Daoy (cell line): ENCODE data around the gene KLHL40. TPM values are rescaled to one million over a fixed set of nuclear protein-coding genes. Genes with fewer than 3 reads are reported as not detected.

Source experiments
- DNase-seq: peaks from one replicate; pipeline ENCODE4 v3.0.0-alpha.2; 2015; ENCODE audit warnings: low read depth
- total RNA-seq: library from RNA; depleted of rRNA; stranded (reverse); fragments of >200 nt; shearing (Covaris generic); gene quantifications from 2 replicates; pipeline ENCODE4 v1.2.3, GENCODE V29; 2014; rRNA removed

KLHL40 gene, protein sequence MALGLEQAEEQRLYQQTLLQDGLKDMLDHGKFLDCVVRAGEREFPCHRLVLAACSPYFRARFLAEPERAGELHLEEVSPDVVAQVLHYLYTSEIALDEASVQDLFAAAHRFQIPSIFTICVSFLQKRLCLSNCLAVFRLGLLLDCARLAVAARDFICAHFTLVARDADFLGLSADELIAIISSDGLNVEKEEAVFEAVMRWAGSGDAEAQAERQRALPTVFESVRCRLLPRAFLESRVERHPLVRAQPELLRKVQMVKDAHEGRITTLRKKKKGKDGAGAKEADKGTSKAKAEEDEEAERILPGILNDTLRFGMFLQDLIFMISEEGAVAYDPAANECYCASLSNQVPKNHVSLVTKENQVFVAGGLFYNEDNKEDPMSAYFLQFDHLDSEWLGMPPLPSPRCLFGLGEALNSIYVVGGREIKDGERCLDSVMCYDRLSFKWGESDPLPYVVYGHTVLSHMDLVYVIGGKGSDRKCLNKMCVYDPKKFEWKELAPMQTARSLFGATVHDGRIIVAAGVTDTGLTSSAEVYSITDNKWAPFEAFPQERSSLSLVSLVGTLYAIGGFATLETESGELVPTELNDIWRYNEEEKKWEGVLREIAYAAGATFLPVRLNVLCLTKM
- not detected in 2 replicates for total RNA-seq

DNA sequence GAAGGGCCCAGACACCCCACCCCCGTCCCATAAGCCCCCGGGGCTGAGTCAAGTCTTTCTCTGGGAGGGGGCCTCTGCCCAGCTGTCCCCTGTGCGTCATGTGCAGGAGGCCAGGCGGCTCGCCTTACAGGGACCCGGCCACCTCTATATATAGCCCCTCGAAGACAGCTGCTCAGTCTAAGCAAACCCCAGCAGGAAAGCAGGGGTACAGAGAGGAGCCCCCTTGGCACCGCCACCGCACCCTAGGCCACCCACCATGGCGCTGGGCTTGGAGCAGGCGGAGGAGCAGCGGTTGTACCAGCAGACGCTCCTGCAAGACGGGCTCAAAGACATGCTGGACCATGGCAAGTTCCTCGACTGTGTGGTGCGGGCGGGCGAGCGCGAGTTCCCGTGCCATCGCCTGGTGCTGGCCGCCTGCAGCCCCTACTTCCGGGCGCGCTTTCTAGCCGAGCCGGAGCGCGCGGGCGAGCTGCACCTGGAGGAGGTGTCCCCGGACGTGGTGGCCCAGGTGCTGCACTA is at the start of gene KLHL40:
Gene KLHL40 (plus strand): TSS at position 175 of the 519 bp plus-strand sequence. CDS start 82 bp downstream, at position 257.
- no peak for DNase-seq

DNA sequence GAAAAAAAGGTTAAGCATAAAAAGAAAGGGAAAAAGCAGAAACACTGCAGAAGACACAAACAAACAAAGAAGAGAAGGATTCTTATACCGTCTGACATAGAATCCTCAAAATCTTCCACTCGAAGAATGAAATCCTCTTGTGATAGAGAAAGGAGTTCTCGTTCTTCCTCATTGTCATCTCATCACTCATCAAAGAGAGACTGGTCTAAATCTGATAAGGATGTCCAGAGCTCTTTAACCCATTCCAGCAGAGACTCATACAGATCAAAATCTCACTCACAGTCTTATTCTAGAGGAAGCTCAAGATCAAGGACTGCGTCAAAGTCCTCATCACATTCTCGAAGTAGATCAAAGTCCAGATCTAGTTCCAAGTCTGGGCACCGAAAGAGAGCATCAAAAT is 48.3 kb upstream of the KLHL40 start:
- no peak for DNase-seq

DNA sequence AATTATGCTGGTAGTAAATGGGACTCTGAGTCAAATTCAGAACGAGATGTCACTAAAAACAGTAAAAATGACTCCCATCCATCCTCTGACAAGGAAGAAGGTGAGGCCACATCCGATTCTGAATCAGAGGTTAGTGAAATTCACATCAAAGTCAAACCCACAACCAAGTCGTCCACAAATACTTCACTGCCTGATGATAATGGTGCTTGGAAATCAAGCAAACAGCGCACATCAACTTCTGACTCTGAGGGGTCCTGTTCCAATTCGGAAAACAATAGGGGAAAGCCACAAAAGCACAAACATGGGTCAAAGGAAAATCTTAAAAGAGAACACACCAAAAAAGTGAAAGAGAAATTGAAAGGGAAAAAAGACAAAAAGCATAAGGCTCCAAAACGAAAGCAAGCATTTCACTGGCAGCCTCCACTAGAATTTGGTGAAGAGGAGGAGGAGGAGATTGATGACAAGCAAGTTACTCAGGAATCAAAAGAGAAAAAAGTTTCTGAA is 46.9 kb upstream of the KLHL40 start:
- no peak for DNase-seq

DNA sequence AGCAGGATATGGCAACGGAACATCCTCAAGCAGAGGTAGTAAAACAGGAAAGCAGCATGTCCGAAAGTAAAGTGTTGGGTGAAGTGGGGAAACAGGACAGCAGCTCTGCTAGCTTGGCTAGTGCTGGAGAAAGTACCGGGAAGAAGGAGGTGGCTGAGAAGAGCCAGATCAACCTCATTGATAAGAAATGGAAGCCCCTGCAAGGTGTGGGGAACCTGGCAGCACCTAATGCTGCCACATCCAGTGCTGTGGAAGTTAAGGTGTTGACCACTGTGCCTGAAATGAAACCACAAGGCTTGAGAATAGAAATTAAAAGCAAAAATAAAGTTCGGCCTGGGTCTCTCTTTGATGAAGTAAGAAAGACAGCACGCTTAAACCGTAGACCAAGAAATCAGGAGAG is 46.1 kb upstream of the KLHL40 start:
- no peak for DNase-seq

DNA sequence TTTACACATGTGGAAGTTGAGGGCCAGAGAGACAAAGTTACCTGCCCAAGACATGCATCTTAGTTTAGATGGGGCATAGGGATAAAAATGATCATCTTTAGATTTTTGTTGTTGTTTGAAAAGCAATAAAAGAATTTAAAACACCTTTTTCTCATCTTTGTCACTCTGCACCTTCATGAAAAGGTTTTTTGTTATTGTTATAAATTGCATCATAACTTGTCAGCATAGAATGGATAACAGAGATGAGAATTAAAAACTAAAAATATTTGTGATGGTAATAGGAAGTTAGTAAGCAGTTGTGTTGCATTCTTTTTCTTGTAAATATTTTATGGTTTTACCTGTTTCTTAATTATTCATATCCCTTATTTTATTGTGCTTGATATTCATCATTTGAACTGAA is 45.2 kb upstream of the KLHL40 start:
- no peak for DNase-seq

DNA sequence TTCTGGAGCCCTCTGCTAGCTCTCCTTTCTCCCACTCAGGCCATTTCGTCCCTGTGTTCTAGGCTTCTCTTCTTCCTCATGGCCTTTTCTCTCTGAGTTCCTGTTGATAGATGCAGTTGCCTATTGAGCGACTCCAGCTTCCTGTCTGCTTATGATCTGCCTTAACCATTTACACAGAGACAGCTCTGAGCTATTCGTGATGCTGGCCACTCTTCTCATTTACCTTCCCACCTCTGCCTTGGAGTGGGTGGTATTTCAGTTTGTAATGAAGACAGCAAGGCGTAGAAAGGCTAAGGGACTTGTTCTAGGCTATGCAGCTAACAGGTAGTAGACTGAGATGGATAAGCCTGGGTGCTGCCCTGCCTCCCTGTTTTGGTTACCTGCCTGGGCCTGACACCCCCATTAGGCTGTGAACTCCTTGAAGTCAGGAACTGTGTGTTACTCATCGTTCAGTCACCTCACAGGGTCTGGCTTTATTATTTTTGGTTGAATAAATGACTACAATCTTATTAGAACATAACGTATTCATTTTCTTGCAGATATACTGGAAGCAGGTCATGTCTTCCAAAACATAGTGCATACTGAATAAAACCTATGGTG is 44.5 kb upstream of the KLHL40 start:
- no peak for DNase-seq

DNA sequence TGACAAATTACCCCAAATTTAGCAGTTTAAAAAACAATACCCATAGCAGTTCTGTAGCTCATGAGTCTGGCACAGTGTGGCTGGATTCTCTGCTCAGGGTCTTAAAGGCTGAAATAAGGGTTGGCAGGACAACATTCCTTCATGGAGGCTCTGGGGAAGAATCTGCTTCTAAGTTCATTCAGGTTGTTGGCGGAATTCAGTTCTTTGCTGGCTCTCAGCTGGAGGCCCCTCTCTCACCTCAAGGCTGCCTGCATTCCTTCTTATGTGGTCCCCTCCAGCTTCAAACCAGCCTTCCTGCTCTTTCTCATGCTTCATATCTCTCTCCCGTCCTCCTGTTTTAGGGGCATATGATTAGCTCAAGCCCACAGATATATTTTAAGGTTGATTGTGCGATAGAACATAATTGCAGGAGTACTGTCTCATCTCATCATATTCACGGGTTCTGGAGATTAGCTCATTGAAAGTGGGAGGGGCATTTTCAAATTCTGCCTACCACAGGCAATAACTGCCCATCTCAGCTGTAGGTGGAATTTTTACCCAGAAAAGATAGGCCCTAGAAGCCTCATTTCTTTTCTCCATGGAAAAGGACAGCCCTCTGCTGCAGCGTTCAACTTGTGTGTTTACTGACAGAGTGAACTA is 37.4 kb upstream of the KLHL40 start:
- DNase-seq, result no peak

DNA sequence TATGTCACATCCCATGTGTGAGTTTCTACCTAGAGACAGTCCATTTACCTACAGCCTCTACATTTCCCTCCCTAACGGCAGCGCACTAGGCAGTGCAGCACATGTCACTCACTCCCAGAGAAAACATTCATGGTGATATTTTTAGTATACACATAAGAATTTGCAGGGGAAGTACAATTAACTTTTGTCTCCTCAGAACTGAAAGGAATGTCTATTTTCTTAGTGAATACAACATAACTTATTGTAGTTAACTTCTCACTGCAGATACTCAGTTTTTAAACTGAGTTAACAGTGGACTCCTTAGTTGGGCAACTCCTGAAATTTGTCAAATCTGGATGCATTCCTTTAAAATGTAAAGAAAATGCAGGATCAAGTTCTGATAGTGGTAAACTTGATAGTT is 36.3 kb upstream of the KLHL40 start:
- DNase-seq, result no peak

DNA sequence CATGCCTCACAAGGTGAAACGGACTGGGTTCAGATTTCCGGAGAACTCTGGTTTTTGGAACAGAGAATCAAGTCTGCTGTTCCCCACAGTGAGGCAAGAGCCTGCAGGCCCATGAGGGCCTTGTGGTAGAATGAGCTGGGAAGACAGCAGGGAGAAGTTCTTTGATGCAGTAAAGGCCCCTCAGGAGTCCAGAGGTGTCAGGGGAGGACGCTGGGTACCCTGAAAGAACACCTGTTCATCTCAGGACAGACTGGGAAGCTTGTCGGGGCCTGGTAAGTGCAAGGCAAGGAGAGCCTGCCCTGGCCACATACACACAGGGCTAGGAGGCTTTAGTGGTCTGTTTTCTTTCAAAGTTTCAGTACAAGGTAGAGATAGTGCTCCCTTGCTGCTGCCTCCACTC is 35.6 kb upstream of the KLHL40 start:
- no peak for DNase-seq

DNA sequence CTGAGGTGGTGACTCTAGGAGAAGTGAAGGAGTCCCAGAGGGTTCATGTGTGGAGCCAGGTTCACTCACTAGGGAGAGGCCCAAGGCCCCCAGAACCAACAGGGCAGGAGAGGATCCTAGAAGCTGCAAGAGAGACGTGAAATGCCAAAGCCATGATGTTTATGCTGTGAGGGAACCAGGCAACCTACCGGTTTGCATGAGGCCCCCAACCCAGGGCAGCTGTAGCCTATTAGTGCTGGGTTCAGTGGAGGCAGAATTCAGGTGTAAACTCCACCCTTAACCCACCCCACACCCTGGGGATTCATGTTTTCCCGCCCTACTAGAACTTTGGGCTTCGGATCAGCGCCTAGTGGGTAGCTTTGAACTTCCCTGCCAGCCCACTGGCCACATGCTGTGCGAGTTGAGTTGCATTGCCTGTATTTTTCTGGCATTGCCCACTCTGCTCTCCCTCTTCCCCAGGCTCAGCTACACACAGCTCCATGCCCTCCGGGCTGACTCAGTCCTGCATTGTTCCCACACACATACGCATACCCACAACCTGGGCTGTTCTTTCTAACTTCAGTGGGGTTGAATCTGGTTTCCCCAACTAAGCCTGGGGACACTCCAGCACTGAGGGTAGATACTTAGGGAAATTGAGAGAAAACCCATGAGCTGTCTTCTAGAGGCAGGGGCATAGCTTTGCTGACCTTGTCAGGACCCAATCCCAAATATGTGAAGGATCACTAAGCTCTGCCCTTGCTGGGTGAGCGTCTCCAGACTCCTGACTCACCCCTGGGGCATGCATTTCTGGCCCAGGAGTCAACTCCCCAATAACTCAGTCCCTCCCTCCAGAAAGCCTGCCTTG is 33.9 kb upstream of the KLHL40 start:
- DNase-seq, result peak; percentile 65

DNA sequence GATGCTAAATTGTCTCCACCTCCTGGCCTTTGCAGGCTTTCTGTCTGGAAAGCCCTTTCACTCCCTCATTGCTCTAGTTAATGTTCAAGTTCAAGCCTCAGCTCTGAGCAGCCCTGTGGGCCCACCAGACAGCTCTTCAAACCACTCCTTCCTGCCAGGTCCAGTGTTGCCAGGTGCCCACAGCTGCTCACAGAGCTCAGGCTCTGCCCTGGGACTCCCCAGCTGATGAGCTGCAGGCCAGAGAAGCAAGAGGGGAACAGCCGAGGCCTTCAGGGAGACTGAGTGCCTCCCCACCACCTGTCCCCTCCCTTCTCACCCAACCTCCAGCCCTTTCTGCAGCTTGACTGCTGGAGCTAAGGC is 33.1 kb upstream of the KLHL40 start:
- no peak for DNase-seq

DNA sequence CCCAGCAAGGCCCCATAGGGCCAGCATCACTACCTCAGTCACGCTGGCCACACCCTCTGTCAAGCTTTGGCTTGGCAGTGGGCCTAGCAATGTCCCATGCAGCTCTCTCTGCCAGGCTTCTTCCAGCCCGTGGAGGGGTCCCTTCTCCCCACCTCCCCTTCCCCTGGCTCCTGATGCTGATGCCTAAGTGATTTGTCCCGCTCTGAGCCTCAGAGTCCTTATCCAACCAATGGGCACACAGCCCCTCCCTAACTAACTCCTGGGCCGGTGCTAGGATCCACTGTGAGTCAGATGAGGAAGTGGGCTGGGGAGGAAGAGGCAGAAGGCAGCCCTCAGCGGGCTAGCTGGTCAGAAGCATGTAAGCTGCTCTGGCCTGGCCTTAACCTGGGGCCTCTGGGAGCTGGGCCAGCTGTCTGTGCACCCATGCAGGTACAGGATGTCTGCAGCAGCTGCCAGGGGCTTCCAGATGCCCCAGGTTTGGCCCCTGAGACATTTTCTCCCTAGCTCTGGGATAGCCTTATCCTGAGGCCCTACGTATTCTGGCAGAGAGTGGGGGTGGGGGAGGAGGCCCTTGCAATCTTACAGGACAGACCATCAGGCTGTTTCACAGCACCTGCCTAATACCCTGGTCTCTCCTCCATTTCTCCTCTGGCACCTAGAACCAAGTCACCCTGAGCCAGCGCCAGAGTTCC is 32.6 kb upstream of the KLHL40 start:
- DNase-seq, result peak; percentile 84

DNA sequence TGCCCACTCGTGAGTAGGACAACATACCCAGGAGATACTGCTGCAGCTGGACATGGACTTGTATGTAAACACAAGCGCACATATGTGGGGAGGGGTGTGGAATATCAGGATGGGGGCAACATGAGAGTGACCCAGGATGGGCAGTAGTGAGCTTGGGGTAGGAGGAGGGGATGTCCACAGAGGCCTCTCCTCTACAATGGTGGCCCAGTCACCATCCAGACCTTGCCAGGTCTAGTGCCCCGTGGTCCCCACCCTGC is 32.1 kb upstream of the KLHL40 start:
- DNase-seq, result no peak

DNA sequence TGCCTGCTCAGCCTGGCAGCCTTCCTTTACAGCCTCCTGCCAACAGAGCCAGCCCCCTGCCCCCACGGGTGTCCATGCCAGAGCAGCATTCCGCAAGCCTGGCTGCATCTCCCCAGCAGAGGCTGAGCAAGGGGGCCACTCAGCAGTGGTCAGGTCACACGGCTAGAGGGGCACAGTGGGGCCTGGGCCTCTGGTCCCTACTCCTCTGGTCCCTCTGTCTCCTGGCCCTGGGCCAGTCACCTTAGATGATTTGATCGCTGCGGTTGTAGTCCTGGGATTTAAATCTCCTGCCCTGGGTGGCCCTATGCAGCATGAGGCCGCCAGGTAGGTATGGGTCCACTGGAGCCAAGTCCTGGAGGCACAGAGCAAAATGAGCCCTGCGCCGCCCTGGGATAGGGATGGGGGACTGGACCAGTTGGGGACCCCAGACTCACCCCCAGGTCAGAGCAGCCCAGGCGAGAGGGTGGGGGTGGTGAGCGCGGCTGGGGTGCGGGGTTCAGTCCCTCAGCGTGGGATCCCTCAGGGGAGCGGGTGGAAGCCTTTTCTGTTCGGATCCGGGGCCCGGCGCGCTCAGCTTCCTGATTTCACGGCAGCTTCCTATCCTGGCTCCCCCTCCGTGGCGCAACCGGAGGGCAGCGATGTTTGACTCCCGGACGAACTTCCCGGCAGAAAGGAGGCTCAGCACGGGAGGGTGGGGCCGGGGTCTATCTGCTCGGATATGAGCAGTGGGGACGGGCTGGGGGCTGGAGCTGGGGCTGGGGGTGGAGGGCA is 31.6 kb upstream of the KLHL40 start, which contains the start of gene ZBTB47:
Gene ZBTB47 (plus strand): TSS at position 138 of the 771 bp plus-strand sequence. CDS start 4,659 bp downstream, outside the sequence.
- peak; percentile 27 for DNase-seq

DNA sequence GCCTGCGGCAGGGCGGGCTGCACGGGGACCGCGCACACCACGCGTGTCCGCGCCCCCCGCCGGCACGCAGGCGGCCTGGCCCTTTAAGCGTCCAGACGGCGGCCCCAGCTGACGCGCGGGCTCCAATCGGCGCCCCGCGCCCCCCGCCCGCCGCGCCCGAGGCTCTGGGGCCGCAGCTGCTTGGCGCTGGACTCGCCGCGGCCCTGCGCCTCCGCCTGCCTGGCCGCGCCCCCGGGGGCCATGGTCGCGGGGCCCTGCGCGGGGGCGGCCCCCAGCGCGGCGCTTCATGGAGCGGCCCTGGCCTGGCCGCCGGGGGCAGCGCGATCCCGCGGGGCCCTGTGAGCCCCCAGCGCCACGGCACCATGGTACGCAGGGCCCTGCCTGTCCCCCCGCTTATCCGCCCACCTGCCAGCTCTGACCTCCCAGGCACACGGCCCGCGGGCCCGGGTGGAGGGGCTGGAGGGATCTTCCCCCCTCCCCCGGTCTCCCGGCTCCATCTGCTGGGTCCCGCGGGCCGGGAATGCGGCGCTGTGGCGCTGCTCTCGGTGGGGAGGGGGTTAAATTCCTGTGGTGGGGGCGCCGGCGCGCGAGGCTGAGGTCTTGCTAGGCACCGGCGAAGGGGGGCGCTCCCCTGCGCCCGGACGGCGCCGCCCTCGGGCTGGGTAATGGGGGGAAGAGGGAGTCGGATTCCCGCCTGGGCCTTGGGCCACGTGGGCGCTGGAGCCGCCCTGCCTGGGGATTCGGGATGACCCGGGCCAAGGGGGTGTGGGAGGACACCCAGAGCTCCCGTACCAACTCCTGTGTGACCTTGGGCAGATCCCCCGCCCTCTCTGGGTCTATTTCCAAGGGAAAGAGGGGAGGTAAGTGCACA is 30.8 kb upstream of the KLHL40 start:
- DNase-seq, result peak; percentile 48

DNA sequence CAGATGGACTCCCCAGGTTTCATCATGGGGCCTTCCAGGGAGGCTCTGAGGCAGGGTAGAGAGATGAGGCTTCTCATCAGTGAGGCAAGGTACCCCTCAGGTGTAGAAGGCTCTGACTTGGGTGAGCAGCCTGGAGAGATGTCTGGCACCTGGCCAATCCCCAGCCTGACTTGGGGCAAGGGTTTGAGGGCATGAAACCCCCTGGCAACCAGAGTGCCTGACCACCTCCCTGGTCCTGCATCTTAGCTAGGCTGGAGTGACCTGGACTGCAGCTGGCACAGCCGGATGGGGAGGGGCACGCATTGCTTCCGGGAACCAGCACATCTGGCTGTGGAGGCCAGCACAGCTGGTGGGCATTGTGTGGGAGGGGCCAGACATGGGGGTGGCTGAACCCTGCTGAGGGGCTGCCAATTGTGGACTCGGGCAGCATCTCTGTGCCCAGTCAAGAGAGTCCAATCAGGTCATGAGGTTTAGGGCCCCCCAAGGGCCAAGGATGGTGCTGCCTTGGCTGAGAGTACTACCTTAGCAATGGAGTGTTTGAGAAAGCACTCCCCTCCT is 29.9 kb upstream of the KLHL40 start:
- DNase-seq, result peak; percentile 21

DNA sequence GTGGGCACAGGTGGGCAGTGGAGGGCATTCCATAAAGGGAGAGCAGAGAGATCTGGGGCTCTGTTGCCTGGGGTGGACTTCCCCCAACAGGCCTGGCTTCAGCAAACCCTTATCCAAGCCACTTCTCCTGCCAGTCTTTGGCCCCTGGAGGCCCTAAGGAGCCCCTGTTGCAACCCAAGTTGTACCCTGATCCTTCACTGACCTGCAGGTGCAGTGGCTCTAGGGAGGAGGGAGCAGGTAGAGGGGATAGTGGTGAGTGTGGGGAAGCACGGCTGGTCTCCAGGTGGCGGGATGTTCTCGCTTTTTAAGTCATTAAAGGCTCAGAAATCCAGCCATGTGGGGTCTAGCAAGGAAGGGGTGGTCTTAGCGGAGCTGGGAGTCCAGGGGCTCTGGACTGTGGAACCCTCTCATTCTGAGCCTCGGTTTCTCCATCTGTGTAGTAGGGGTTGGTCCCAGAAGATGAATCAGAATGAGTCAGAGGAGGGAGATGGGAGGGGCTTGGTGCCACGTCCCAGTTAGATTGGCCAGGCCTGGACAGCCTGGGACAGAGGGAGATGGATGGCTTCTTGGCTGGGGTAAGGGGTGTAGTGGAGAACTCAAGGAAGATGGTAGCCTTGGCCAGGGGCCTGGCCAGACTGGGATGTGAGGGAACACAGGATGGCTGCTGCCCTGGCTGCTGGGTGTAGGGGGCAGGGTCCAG is 29.2 kb upstream of the KLHL40 start:
- DNase-seq, result peak; percentile 59
